HG02981 (cell line): ENCODE results near the gene MLF2.
"Not testable (repeated sequence)": the region's sequence is repeated elsewhere in the genome, so short reads cannot be mapped to it uniquely, and the experiment has no call there.

Experiments used
- ATAC-seq: cut with Tn5 transposase; IDR thresholded peaks from one replicate; pipeline ENCODE4 v1.9.1; 2021; ENCODE audit warnings: mild to moderate bottlenecking, moderate library complexity; ENCODE audit not compliant: unreplicated experiment

MLF2 gene

GRCh38 chr12:6735448-6736191, 17.3 kb downstream of the MLF2 start:
- ATAC-seq = no peak

GRCh38 chr12:6734506-6735387, 18.2 kb downstream of the MLF2 start:
- ATAC-seq = no peak

DNA sequence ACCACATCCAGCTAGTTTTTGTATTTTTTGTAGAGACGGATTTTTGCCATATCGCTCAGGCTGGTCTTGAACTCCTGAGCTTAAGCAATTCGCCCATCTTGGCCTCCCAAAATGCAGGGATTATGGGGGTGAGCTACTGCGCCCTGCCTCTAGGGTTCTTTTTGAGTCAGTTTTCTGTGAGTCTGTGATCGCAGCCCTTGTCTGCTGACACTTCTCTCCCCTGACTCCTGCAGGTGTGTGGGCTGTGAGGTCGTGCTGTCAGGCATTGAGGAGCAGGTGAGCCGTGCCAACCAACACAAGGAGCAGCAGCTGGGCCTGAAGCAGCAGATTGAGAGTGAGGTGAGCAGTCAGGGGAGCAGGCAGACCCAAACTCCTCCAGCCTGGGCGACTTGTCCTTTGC, 22.8 kb downstream of the MLF2 start:
- ATAC-seq = no peak

- no peak for ATAC-seq
Observed at GRCh38 chr12:6729186-6729585, 23.8 kb downstream of the MLF2 start.

DNA sequence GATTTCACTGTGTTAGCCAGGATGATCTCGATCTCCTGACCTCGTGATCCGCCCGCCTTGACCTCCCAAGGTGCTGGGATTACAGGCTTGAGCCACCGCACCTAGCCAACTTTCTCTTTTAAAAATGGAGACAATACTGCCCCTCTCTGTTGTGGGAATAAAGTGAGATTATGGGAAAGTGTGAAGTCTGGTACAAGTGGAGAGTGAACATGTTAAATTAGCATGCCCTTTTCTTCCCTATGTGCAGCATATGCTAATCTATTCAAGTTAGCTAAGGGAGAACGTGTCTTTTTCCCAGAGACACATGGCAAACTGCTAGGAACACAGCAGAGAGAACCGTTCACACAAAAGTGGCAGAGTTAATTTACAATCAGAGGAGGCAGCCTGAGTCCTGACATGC, 27.6 kb downstream of the MLF2 start:
- ATAC-seq = no peak

GRCh38 chr12:6724409-6724797, 28.5 kb downstream of the MLF2 start:
- peak; percentile 28 for ATAC-seq

- ATAC-seq = peak; percentile 93
Observed at GRCh38 chr12:6723607-6724408, 29.1 kb downstream of the MLF2 start, which contains the start of gene COPS7A. Gene COPS7A, plus strand, starts transcription at chr12:6724046. Its CDS starts 611 bp downstream, at chr12:6724657.

DNA sequence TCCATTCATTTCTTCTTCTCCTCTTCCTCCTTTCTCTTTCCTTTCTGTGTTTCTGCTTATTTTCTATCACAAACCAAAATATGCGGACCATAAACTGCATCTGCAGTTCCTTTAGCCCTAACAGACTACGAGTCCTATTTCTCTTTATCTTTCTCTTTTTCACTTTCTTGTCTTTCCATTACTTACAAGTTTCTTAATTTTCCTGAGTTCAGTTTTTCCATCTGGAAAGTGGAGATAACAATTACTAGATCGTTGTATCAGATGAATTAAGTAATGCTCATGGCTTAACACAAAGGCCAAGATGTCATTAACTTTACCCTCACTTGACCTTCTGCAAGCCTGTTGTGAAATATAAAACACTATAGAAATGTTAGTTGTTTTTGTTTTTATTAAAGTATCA, 30.1 kb downstream of the MLF2 start:
- no peak for ATAC-seq

DNA sequence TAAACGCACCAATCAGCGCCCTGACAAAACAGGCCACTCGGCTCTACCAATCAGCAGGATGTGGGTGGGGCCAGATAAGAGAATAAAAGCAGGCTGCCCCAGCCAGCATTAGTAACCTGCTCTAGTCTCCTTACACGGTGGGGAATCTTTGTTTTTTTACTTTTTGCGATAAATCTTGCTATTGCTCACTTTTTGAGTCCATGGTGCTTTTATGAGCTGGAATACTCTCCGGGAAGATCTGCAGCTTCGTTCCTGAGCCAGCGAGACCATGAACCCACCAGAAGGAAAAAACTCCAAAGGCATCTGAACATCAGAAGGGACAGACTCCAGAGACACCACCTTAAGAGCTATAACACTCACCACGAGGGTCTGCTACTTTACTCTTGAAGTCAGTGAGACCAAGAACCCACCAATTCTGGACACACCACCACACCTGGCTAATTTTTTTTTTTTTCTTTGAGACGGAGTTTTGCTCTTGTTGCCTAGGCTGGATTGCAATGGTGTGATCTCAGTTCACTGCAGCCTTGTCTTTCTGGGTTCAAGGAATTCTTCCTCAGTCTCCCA, 36.0 kb downstream of the MLF2 start:
- no peak for ATAC-seq

DNA sequence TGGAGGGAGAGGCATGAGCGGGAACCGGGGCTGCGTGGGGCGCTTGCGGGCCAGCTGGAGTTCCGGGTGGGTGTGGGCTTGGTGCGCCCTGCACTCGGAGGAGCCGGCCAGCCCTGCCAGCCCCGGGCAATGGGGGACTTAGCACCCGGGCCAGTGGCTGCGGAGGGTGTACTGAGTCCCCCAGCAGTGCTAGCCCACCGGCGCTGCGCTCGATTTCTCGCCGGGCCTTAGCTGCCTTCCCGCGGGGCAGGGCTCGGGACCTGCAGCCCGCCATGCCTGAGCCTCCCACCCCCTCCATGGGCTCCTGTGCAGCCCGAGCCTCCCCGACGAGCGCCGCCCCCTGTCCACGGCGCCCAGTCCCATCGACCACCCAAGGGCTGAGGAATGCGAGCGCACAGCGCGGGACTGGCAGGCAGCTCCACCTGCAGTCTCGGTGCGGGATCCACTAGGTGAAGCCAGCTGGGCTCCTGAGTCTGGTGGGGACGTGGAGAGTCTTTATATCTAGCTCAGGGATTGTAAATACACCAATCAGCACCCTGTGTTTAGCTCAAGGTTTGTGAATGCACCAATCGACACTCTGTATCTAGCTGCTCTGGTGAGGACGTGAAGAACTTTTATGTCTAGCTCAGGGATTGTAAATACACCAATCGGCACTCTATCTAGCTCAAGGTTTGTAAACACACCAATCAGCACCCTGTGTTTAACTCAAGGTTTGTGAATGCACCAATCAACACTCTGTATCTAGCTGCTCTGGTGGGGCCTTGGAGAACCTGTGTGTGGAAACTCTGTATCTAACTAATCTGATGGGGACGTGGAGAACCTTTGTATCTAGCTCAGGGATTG, 36.7 kb downstream of the MLF2 start:
- not testable (repeated sequence) for ATAC-seq

DNA sequence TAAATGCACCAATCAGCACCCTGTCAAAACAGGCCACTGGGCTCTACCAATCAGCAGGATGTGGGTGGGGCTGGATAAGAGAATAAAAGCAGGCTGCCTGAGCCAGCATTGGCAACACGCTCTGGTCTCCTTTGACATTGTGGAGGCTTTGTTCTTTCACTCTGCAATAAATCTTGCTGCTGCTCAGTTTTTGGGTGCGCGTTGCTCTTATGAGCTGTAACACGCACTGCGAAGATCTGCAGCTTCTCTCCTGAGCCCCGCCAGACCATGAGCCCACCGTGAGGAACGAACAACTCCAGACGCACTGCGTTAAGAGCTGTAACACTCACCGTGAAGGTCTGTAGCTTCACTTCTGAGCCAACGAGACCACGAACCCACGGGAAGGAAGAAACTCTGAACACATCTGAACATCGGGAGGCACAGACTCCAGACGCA, 44.0 kb downstream of the MLF2 start:
- no peak for ATAC-seq

DNA sequence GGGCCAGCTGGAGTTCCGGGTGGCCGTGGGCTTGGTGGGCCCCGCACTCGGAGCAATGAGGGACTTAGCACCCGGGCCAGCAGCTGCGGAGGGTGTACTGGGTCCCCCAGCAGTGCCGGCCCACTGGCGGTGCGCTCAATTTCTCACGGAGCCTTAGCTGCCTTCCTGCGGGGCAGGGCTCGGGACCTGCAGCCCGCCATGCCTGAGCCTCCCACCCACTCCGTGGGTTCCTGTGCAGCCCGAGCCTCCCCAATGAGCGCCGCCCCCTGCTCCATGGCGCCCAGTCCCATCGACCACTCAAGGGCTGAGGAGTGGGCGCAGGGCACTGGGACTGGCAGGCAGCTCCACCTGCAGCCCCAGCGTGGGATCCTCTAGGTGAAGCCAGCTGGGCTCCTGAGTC, 44.6 kb downstream of the MLF2 start:
- not testable (repeated sequence) for ATAC-seq

DNA sequence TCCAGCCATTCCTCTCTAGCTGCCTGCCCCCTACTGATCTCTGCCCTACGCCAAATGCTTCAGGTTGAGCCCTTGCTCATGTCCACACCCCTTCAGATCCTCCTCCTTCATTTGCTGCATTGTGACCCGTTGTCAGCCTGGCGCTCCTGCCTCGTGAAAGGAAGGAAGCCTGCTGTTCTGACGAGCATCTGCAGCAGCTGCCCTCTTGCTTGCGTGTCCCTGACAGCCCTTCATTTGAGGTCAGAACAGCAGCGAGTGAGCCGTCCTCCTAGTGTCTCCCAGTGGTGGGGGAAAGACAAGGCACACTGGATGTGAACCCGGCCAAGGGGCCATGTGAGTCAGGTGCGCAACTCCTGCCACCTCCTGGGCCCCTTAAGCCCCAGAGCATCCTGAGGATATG, 49.3 kb downstream of the MLF2 start:
- ATAC-seq = no peak

DNA sequence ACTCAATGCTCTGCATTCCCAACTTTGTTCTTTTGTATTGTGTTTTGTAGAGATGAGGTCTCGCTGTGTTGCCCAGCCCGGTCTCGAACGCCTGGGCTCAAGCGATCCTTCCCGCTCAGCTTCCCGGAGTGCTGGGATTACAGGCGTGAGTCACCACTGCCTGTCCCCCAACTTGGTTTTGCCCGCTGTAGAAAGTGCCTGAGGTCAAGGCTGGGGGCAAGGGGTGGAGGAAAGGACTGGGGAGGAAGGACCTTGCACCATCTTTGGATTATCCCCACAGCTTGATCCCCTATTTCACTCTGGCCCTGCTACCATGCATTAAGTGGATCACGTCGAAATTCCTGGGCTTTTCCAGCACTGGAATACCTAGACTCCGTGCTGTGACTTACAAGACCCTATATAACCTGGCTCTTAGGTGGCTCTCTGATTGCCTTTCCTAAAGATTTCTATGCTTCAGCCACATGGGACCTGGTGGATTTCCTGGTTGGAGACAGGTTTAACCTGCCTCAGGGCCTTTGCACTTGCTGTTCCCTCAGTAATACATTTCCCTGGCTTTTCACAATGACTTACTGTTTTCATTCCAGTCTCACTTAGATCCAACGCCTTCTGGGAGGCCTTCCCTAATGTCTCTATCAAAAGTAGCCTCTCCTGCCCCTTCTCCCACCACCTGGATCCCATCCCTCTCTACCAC, 51.7 kb downstream of the MLF2 start:
- no peak for ATAC-seq

DNA sequence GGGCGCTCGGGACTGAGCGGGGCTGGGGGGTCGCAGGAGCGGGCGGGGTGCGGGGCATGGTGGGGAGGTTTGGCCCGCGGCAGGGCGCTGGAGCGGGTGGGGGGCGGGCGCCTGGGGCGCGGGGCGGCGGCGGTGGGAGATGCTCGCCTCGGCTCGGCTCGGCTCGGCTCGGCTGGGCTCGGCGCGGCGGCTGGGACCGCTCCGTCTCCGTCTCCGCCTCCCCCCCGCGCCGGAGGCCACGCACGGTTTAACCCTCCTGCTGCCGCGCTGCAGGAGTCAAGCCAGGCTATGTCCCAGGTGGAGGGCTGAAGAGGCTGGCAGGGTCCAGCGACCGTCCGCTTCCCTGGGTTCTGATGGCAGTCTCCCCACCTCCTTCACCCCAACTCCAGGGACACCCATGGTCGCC, 52.3 kb downstream of the MLF2 start, which contains the start of gene PIANP:
Gene PIANP (minus strand): TSS at position 170 of the 406 bp plus-strand sequence. CDS start 2,754 bp downstream, outside the sequence.
- ATAC-seq = no peak

DNA sequence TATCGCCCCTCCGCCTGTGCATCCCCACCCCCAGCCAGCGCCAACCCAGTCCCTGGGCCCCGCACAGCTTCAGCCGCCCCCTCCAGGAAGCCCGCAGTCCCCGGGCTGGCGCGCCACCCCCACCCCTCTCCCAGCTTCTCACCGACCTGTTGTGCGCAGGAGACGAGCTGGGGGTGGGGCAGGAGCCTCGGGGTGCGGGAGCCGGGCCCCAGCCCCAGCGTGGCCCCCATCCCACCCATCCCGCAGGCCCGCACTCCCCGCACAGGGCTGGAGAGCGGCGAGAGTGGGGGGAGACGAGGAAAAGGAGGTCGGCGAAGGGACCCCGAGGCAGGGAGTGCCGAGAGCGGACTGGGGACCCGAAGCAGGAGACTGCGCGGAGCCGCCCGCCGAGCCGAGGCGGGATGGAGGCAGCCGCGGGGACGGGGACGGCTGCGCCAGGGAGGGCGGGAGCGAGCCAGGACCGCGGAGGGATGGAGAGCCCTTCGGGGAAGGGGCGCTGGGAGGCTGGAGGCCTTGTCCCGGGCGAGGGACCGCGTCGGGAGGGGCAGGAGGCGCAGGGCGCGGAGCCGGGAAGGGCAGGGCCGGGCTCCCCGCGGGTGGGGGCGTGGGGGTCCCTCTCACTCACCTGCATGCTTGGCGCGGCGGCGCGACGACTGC, 52.8 kb downstream of the MLF2 start:
- ATAC-seq = no peak

DNA sequence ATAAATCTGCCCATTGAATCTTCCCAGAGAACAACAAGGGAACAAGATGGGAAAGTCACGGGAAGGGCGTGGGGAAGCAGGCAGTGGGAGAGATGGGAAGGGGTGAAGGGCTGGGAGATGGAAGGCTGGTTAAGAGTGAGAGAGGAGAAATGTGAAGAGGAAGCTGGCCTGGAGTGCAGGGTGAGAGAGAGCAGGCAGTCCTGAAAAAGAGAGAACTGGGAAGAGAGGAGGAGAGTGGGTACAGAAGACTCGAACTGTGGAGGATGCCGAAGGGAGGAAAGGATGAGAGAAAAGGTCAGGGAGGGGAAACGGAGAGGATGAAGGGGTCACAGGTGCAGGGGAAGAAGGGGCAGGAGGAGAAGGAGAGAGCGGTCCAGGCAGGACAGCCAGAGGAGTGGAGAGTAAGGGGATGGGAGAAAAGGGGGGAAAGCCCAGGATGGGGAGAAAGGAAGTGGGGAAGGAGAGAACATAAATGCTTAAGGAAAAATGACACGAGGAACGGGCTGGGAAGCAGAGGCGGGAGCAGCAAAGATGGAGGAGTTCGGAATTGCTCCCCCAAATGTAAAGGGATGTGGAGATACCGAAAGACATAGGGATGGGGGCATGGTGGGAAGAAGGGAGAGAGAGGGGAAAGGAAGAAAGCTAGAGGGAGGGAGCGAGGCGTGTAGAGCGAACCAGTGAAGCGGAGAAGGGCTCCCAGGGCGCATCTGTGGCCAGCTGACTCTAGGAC, 53.5 kb downstream of the MLF2 start:
- ATAC-seq = no peak
